Measurements from ENCODE around the gene CIDEC. TPM values are rescaled to one million over a fixed set of nuclear protein-coding genes. Genes with fewer than 3 reads are reported as not detected.
"Not testable (repeated sequence)": the region's sequence is repeated elsewhere in the genome, so short reads cannot be mapped to it uniquely, and the experiment has no call there.

CIDEC gene
- total RNA-seq, 2 donors from 2014 or later, result 0.42 TPM; not detected in 1

DNA sequence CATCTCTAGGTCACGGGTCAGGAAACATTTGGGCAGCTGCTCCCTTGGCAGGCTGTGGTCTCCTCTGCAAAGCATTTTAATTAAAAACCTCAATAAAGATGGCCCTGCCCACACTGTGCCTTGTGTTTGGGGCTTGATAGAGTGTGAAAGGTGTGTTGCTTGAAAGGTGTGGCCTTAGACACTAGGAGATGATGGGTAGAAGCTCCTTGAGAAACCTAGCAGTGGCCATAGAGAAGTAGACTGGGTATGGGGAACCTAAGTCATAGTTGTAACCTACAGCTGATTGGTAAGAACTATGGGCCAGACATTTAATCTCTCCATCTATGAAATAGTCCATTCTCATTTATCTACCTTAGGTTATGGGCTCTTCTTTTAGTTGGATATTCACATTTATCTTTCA is 13.7 kb upstream of the CIDEC start:
- Mint-ChIP-seq H3K4me1 (peaks cover 34% of the 10 kb centered on the region), H3K9me3 (no peaks in the 10 kb centered on the region), H3K27me3 (no peaks in the 10 kb centered on the region), H3K27ac (peak overlapping the region; percentile 83), H3K4me3 (peak overlapping the region; percentile 89), H3K36me3 (ENCODE audit: low read depth) (peaks cover 50% of the 10 kb centered on the region)
- ATAC-seq (replicated peaks), result no peak

DNA sequence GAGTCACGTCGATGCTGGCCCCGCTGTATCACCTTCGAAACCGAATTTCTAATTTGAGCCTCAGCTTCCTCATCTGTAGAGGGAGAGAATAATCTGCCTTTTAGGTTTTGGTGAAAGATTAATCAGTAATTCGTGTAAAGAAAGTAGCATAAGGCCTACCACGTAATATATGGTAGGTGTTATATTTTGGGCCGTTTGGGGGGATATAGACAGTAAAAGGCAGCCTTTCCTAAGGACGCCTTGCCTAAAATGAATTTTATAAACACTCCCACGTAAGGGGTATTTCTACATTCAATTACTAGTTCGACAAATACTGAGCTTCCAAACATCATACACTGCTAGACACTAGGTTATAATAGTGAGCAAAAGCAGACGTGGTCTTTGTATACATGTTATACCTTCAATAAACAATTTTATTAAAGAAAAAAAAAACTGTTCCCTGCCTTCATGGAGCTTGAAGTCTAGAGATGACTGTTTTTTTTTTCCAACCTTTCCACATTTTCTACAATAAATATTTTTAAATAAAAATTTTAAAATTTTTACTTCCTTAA is 11.1 kb upstream of the CIDEC start:
- H3K36me3 Mint-ChIP-seq (ENCODE audit: low read depth), result peaks cover 50% of the 10 kb centered on the region
- H3K4me3 Mint-ChIP-seq, result peak overlapping the region; percentile 89
- peak overlapping the region; percentile 97 for H3K27ac Mint-ChIP-seq
- H3K4me1 Mint-ChIP-seq, result peaks cover 26% of the 10 kb centered on the region
- ATAC-seq (replicated peaks), result peak; percentile 0
- H3K9me3 Mint-ChIP-seq, result no peaks in the 10 kb centered on the region
- H3K27me3 Mint-ChIP-seq, result no peaks in the 10 kb centered on the region

DNA sequence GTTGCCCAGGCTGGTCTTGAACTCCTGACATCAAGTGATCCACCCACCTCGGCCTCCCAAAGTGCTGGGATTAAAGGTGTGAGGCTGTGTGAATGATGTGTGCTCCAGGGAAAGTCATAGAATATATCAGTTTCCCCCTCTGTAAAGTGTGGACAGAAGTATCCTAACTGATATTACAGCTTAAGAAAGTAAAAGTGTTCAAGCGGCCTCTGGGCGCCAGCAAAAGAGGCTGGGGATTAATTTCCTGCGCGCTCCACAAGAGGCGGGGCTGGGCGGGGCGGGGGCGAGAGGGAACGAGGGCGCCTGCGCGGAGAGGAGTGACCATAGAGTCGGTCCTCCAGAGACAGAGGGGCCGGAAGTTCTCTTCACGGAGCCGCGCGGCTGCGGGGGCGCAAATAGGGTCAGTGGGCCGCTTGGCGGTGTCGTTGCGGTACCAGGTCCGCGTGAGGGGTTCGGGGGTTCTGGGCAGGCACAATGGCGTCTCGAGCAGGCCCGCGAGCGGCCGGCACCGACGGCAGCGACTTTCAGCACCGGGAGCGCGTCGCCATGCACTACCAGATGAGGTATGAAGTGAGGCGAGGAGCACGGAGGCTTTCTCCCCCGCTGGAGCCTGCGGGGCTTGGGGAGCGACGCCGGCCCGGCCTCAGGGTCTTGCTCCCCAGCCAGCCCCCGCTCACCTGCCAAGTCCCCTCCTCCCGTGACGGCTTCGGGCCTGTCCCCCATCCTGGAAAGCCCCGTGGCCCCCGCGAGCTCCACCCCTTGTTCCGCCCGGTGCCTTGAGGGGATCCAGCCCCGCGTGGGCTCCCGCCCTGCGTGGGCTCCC is 10.4 kb upstream of the CIDEC start, which contains the start of gene JAGN1:
Gene JAGN1 (plus strand): TSS at position 362 of the 823 bp plus-strand sequence. CDS start 113 bp downstream, at position 475.
- H3K9me3 Mint-ChIP-seq, result no peaks in the 10 kb centered on the region
- peak within 1 kb of the TSS; percentile 89 for H3K4me3 Mint-ChIP-seq
- H3K4me1 Mint-ChIP-seq, result peaks cover 26% of the 10 kb centered on the region
- ATAC-seq (replicated peaks), result peak; percentile 81
- peaks cover 50% of the 10 kb centered on the region for H3K36me3 Mint-ChIP-seq (ENCODE audit: low read depth)
- H3K27me3 Mint-ChIP-seq, result no peaks in the 10 kb centered on the region
- peak within 1 kb of the TSS; percentile 97 for H3K27ac Mint-ChIP-seq

DNA sequence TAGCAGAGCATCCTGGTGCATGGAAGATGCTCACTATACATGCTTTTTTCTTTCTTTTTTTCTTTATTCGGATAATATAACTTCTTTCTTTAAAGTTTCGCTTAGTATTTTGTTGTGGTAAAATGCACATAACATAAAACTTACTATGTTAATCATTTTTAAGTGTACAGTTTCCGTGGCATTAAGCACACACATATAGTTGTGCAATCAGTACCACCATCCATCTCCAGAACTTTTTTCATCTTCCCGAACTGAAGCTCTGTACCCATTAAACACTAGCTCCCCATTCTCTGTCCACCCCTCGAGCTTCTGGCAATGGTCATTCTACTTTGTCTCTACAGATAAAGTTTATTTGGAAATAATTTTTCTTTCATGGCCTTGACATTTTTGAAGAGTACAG is 9.4 kb upstream of the CIDEC start:
- peaks cover 41% of the 10 kb centered on the region for H3K36me3 Mint-ChIP-seq (ENCODE audit: low read depth)
- peaks cover 19% of the 10 kb centered on the region for H3K4me1 Mint-ChIP-seq
- H3K9me3 Mint-ChIP-seq, result no peaks in the 10 kb centered on the region
- H3K4me3 Mint-ChIP-seq, result peak overlapping the region; percentile 89
- H3K27ac Mint-ChIP-seq, result peak overlapping the region; percentile 97
- no peak for ATAC-seq (replicated peaks)
- no peaks in the 10 kb centered on the region for H3K27me3 Mint-ChIP-seq

DNA sequence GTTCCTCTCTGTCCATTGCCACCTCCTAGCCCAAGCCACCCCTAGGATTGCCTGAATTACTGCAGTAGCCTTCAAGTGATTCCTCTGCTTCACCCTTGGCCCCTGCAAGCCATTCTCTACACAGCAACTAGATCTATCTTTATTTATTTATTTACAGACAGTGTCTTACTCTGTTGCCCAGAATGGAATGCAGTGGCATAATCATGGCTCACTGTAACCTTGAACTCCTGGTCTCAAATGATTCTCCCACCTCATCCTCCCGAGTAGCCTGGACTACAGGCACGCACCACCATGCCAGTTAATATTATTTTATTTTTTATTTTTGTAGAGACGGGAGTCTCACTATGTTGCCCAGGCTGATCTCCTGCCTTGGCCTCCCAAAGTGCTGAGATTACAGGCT is 8.5 kb upstream of the CIDEC start:
- ATAC-seq (replicated peaks), result no peak
- no peak overlapping the region for H3K4me3 Mint-ChIP-seq
- no peaks in the 10 kb centered on the region for H3K27me3 Mint-ChIP-seq

DNA sequence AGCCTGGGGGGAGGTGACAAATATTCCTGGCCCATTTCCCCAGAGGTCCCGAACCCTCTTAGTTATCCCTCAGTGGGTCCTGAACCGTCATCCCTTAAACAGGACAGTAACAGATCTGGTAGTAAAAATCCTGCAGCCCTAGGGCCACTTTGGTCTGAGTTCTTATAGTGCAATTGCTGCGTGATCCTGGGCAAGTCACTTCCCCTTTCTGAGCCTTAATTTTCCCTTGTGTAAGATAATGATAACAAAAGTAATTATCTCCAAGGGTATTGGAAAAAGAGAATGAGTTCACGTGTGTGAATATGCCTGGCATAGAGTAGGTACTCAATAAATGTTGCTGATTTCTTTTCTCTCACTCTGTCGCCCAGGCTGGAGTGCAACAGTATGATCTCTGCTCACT is 7.4 kb upstream of the CIDEC start:
- H3K9me3 Mint-ChIP-seq, result no peaks in the 10 kb centered on the region
- H3K27me3 Mint-ChIP-seq, result no peaks in the 10 kb centered on the region
- peaks cover 4% of the 10 kb centered on the region for H3K4me1 Mint-ChIP-seq
- peaks cover 22% of the 10 kb centered on the region for H3K36me3 Mint-ChIP-seq (ENCODE audit: low read depth)
- no peak overlapping the region for H3K27ac Mint-ChIP-seq
- no peak overlapping the region for H3K4me3 Mint-ChIP-seq
- no peak for ATAC-seq (replicated peaks)

More for the DNA sequence above, 8.5 kb upstream of the CIDEC start:
- Mint-ChIP-seq H3K4me1 (peaks cover 12% of the 10 kb centered on the region), H3K36me3 (ENCODE audit: low read depth) (peaks cover 32% of the 10 kb centered on the region), H3K9me3 (no peaks in the 10 kb centered on the region), H3K27ac (no peak overlapping the region)

DNA sequence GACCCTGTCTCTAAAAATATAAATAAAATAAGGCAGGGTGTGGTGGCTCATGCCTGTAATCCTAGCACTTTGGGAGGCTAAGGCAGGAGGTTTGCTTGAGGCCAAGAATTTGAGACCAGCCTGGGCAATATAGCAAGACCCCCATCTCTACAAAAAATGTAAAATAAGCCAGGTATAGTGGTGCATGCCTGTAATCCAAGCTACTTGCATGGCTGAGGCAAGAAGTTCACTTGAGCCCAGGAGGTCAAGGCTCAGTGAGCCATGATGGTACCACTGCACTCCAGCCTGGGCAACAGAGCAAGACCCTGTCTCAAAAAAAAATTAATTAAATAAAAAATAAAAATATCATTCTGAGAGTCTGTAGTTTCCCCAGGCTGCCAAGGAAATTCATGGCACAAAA is 6.3 kb upstream of the CIDEC start:
- Mint-ChIP-seq H3K9me3 (no peaks in the 10 kb centered on the region), H3K4me1 (no peaks in the 10 kb centered on the region), H3K27me3 (no peaks in the 10 kb centered on the region), H3K27ac (no peak overlapping the region), H3K36me3 (ENCODE audit: low read depth) (peaks cover 11% of the 10 kb centered on the region), H3K4me3 (no peak overlapping the region)
- ATAC-seq (replicated peaks), result no peak

DNA sequence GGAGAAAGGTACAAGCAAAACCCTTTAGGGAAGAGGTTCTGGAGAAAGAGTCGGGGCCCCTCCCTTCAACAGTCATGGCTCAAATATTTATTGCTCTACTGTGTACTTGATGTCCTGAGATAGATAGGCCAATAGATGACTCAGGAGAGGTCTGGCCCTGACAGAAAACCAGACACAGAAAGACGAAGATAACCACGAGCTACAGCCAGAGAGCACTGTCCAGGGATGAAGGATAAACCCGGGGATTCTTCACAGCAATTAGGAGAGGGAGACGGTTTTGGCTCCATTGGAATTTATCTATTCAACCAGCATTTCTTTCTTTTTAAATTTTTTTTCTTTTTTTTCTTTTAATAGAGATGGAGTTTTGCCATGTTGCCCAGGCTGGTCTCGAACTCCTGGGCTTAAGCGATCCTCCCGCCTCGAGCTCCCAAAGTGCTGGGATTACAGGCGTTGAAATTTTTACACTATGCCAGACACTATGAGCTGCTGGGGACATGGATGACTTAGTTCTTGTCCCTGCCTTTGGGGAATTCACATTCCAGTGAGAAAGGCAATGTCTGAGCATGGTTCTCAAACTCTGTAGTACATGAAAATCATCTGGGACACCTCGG is 4.6 kb upstream of the CIDEC start:
- no peaks in the 10 kb centered on the region for H3K4me1 Mint-ChIP-seq
- H3K27ac Mint-ChIP-seq, result no peak overlapping the region
- H3K27me3 Mint-ChIP-seq, result no peaks in the 10 kb centered on the region
- no peak overlapping the region for H3K4me3 Mint-ChIP-seq
- no peak for ATAC-seq (replicated peaks)
- no peaks in the 10 kb centered on the region for H3K36me3 Mint-ChIP-seq (ENCODE audit: low read depth)
- H3K9me3 Mint-ChIP-seq, result no peaks in the 10 kb centered on the region

DNA sequence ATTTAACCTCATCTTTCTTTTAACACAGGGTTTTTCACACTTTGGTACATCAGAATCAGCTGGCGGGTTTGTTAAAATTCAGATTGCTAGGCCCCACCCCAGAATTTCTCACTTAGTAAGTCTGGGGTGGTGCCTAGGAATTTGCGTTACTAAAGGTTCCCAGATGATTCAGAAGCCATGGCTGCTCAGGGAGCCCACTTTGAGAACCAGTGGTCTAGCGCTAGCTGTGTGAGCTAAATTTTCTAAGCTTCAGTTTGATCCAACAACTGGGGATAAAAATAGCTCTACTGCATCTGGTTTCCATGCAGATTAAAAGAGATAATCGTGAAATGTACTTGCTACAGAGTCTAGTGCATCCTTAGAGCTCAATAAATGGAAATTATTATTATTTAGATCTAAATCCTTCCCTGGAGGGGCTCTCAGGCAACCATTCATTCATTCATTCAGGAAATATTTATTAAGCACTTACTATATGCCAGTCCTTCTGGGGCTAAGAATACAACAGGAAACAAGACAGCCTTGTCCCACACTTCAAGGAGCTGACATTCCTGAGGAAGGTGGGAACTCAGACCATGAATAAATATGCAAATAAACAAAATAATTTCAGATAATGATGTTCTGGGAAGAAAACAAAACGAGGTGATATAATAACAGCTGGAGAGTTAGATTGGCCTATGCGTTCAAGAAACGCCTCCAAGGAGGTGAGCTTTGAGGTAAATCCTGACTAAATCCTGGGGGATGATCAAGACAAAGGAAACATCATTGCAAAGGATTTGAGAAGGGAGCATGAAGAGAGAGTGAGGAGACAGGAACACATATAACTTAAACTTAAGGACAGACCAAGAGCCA is 3.9 kb upstream of the CIDEC start:
- Mint-ChIP-seq H3K4me1 (no peaks in the 10 kb centered on the region), H3K4me3 (no peak overlapping the region), H3K27me3 (no peaks in the 10 kb centered on the region), H3K27ac (no peak overlapping the region), H3K9me3 (no peaks in the 10 kb centered on the region), H3K36me3 (ENCODE audit: low read depth) (no peaks in the 10 kb centered on the region)
- ATAC-seq (replicated peaks), result no peak

DNA sequence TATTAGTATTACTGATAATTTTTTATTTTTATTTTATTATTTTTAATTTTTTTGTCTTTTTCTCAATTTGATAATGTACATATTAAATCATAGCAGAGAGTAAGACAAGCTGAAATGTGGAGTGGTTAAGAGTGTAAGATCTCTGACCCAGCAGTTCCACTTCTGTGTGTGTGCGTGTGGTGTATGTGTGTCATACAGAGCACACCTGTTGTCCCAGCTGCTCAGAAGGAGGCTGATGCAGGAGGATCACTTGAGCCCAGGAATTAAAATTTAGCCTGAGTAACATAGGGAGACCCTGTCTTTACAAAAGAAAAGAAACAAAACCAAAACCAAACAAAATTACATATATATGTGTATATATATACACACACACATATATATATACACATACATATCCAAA is 1.4 kb upstream of the CIDEC start:
- no peaks in the 10 kb centered on the region for H3K4me1 Mint-ChIP-seq
- no peaks in the 10 kb centered on the region for H3K27me3 Mint-ChIP-seq
- no peak overlapping the region for H3K27ac Mint-ChIP-seq
- no peak overlapping the region for H3K4me3 Mint-ChIP-seq
- no peak for ATAC-seq (replicated peaks)
- H3K9me3 Mint-ChIP-seq, result no peaks in the 10 kb centered on the region
- no peaks in the 10 kb centered on the region for H3K36me3 Mint-ChIP-seq (ENCODE audit: low read depth)

DNA sequence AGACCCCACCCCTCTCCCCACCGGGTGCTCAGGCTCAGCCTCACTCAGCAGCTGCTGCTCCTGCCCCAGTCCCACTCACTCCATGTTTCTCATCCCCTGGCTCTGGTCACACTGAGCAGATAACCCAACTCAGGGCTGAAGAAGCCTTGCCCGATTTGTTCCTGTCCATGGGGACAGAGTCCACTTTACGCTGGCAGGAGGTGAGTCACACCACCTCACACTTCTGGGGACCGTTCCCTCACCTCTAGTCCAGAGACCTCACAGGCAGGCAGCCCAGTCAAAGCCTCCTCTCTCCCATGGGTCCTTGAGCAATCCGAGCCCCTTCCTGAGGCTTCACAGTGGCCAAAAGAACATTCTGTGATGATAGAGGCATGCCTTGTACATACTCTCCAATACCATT is 1.4 kb downstream of the CIDEC start:
- H3K4me3 Mint-ChIP-seq, result no peak overlapping the region
- no peaks in the 10 kb centered on the region for H3K4me1 Mint-ChIP-seq
- no peaks in the 10 kb centered on the region for H3K36me3 Mint-ChIP-seq (ENCODE audit: low read depth)
- no peak overlapping the region for H3K27ac Mint-ChIP-seq
- H3K9me3 Mint-ChIP-seq, result no peaks in the 10 kb centered on the region
- H3K27me3 Mint-ChIP-seq, result no peaks in the 10 kb centered on the region
- no peak for ATAC-seq (replicated peaks)

DNA sequence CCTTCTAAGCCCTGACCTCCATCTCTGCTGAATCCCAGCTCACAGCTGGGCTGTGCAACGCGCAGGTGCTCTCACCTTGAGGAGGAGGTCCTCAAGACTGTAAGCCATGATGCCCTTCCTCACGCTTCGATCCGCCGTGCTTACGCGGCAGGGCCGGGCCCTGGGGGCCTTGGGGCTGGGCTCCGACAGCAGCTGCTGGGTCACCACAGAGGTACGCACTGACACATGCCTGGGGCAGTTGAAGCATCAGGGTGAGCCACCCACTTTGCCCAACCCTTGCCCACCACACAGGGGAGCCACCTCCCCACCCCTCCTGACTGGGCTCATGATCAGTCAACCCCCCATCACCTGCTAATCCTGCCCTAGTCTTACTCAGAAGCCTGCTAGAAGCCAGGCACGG is 3.1 kb downstream of the CIDEC start:
- no peak overlapping the region for H3K27ac Mint-ChIP-seq

DNA sequence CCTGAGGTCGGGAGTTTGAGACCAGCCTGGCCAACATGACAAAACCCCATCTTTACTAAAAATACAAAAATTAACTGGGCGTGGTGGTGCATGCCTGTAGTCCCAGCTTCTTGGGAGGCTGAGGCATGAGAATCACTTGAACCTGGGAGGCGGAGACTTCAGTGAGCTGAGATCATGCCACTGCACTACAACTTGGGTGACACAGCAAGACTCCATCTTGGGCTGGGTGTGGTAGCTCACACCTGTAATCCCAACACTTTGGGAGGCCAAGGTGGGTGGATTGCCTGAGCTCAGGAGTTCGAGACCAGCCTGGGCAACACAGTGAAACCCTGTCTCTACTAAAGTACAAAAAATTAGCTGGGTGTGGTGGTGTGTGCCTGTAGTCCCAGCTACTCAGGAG is 3.8 kb downstream of the CIDEC start:
- not testable (repeated sequence) for H3K27ac Mint-ChIP-seq; H3K4me1 Mint-ChIP-seq; H3K4me3 Mint-ChIP-seq; H3K27me3 Mint-ChIP-seq; H3K36me3 Mint-ChIP-seq (ENCODE audit: low read depth); H3K9me3 Mint-ChIP-seq; ATAC-seq (replicated peaks)

More for the DNA sequence above, 3.1 kb downstream of the CIDEC start:
- H3K36me3 Mint-ChIP-seq (ENCODE audit: low read depth), result no peaks in the 10 kb centered on the region
- no peaks in the 10 kb centered on the region for H3K9me3 Mint-ChIP-seq
- peak; percentile 32 for ATAC-seq (replicated peaks)
- no peak overlapping the region for H3K4me3 Mint-ChIP-seq
- H3K27me3 Mint-ChIP-seq, result no peaks in the 10 kb centered on the region
- no peaks in the 10 kb centered on the region for H3K4me1 Mint-ChIP-seq

DNA sequence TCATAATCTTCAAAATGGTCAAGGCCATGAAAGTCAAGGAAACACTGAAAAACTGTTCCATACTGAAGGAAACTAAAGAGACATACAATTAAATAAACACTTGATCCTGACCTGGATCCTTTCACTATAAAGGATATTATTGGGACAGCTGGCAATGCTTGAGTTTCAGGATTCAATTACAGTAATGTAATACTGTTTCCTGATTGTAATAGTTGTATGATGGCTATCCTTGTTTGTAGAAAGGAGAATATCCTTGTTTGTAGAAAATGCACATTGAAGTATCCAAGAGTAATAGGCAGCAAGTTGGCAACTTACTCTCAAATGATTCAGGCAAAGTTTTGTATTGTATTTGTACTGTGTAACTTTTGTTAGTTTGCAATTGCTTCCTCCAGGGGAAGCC is 4.6 kb downstream of the CIDEC start:
- ATAC-seq (replicated peaks), result no peak
- Mint-ChIP-seq H3K4me3 (no peak overlapping the region), H3K36me3 (ENCODE audit: low read depth) (no peaks in the 10 kb centered on the region), H3K4me1 (no peaks in the 10 kb centered on the region), H3K27me3 (no peaks in the 10 kb centered on the region), H3K27ac (no peak overlapping the region), H3K9me3 (no peaks in the 10 kb centered on the region)

Data from activated T-helper 17 cell treated with anti-CD3 and anti-CD28 coated beads, Interleukin-2, amount 50 U/mL, for 72 hours (primary cell).